HAP-1 (cell line): ENCODE measurements around the gene SLC25A25.
A peak's percentile ranks its signal among the peaks of the same experiment; 100 is the strongest.
"Not testable (repeated sequence)": the region's sequence is repeated elsewhere in the genome, so short reads cannot be mapped to it uniquely, and the experiment has no call there.

Experiments used
- DNase-seq, 2 experiments: peaks; one replicate each; pipeline ENCODE4 v3.0.0-alpha.2; 2016 to 2020; ENCODE audit warnings: low spot score in 2 of 2
- H3K27me3 ChIP-seq: fragments of 250-450 bp; sonication (Bioruptor Pico); 2 replicates; pipeline ENCODE4 v1.5.1; 2020; ENCODE audit warnings: low read depth, mild to moderate bottlenecking, moderate library complexity
- H3K36me3 ChIP-seq: fragments of 250-450 bp; sonication (Bioruptor Pico); replicated peaks from 2 replicates; pipeline ENCODE4 v1.5.1; 2020; ENCODE audit warnings: mild to moderate bottlenecking
- H3K4me1 ChIP-seq: fragments of 250-450 bp; sonication (Bioruptor Pico); 2 replicates; pipeline ENCODE4 v1.5.1; 2020; ENCODE audit warnings: mild to moderate bottlenecking
- H3K4me3 ChIP-seq: fragments of 250-450 bp; sonication (Bioruptor Pico); 2 replicates; pipeline ENCODE4 v1.5.1; 2020; ENCODE audit warnings: mild to moderate bottlenecking, moderate library complexity
- H3K9me3 ChIP-seq: fragments of 250-450 bp; sonication (Bioruptor Pico); 2 replicates; pipeline ENCODE4 v1.5.1; 2020; ENCODE audit warnings: mild to moderate bottlenecking, moderate library complexity
- in situ Hi-C: fragments of 300-500 bp; cut with MboI; formaldehyde crosslinking; loops from 3 replicates; pipeline ENCODE4 v1.14.3; 2020; ENCODE audit warnings: low sequenced_read_pairs, inconsistent platforms, mixed read lengths

Gene SLC25A25

DNA sequence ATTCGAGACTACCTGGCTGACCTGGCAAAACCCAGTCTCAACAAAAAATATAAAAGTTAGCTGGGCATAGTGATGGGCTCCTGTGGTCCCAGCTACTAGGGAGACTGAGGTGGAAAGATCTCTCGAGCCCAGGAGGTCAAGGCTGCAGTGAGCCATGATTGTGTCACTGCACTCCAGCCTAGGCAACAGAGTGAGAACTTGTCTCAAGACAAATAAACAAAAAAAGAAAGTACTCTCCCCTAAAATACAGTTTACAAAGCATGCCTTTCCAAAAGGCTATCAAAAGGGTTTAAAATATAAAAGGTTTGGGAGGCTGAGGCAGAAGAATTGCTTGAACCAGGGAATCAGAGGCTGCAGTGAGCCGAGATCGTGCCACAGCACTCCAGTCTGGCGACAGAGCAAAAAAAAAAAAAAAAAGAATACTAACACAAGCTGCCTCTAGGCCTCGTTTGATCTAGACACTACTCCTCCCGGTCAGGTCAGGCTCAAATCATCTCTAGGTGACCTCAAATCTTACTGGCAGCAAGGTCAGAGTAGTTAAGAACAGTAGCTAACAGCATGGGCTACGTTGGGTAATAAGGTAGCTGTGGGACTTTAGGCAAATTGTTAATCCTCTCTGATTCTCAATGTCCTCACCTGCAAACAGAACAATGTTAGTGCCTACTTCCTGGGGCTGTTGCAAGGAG is 10.2 kb upstream of the SLC25A25 start:
- H3K4me1 ChIP-seq = no peaks in the 10 kb centered on the region
- H3K4me3 ChIP-seq = no peak overlapping the region
- no peaks in the 10 kb centered on the region for H3K9me3 ChIP-seq
- H3K36me3 ChIP-seq = no peaks in the 10 kb centered on the region
- in situ Hi-C loops = no loop called here
- no peaks in the 10 kb centered on the region for H3K27me3 ChIP-seq
- DNase-seq = no peak

DNA sequence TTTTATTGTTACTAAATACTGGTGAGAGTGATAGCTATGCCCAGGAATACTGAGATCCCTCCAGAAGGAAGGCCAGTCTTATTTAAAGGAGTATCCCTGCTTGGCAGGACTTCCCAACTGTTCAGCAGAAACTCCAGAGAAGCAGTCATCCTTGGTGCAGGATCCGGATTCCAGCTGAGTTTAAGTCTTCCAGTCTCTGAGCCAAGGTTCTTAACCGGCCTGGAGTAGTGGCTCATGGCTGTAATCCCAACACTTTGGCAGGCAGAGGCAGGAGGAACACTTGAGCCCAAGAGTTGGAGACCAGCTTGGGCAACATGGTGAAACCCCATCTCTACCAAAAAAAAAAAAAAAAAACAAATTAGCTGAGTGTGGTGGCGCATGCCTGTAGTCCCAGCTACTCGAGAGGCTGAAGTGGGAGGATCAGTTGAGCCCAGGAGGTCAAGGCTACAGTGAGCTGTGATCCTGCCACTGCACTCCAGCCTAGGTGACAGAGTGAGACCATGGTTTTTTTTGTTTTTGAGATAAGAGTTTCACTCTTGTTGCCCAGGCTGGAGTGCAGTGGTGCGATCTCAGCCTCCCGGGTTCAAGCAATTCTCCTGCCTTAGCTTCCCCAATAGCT is 8.6 kb upstream of the SLC25A25 start:
- no peak for DNase-seq
- Histone ChIP-seq H3K9me3 (no peaks in the 10 kb centered on the region), H3K4me3 (no peak overlapping the region), H3K27me3 (no peaks in the 10 kb centered on the region), H3K36me3 (no peaks in the 10 kb centered on the region), H3K4me1 (no peaks in the 10 kb centered on the region)
- in situ Hi-C loops = no loop called here

DNA sequence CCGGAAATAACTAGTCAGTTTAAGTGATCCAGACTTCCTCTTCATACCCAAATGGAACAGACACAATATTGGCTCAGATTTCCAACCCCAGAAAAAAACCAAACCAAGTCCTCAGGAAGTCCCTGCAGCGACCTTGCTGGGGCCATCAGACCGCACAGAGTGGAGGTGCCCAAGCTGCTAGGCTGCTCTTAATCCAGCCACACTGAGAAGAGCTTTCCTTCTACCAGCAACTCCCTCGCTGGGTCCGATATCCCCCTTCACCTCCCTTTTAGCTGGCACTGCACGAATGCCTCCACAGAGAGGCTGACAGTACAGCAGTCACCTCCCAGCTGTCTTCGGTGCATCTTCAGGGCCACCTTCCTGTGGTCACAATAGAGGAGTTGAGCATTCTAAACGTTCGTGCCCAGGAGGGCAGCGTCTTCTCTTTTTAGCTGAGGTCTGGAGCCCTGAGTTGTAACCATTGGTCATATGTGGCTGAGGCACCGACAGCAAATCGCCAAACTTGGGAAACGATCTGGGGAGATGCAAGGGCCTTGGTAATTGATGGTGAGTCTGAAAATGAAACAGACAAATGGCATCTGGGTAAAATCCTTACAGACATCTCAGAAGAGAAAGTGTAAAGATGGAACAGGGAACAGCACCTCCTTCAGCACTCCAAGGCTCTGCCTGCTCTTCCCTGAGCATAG is 6.6 kb upstream of the SLC25A25 start:
- in situ Hi-C loops = no loop called here
- DNase-seq = no peak
- Histone ChIP-seq H3K36me3 (no peaks in the 10 kb centered on the region), H3K4me3 (no peak overlapping the region), H3K9me3 (no peaks in the 10 kb centered on the region), H3K4me1 (peaks cover 4% of the 10 kb centered on the region), H3K27me3 (no peaks in the 10 kb centered on the region)

DNA sequence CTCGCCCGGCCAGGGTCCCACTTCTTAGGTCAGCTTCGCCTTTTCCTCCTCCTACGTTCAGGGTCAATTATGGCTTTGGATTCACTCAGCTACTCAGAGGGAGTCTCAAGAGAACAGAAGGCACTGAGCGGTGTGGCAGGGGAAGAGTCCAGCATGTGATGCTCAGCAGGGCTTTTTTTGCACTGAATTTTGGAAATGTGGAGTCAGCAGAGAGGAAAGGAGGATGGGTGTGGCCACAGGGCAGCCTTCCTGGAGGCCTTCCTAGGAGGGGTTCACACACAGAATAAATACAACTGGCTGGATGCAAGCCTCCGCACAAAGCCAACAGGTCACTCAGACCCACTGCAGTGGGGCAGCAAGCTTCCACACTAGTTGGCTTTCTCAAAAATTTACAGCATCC is 5.8 kb upstream of the SLC25A25 start:
- H3K4me1 ChIP-seq = peaks cover 11% of the 10 kb centered on the region
- no peaks in the 10 kb centered on the region for H3K9me3 ChIP-seq
- DNase-seq = no peak
- no peaks in the 10 kb centered on the region for H3K36me3 ChIP-seq
- in situ Hi-C loops = no loop called here
- no peak overlapping the region for H3K4me3 ChIP-seq
- H3K27me3 ChIP-seq = no peaks in the 10 kb centered on the region

DNA sequence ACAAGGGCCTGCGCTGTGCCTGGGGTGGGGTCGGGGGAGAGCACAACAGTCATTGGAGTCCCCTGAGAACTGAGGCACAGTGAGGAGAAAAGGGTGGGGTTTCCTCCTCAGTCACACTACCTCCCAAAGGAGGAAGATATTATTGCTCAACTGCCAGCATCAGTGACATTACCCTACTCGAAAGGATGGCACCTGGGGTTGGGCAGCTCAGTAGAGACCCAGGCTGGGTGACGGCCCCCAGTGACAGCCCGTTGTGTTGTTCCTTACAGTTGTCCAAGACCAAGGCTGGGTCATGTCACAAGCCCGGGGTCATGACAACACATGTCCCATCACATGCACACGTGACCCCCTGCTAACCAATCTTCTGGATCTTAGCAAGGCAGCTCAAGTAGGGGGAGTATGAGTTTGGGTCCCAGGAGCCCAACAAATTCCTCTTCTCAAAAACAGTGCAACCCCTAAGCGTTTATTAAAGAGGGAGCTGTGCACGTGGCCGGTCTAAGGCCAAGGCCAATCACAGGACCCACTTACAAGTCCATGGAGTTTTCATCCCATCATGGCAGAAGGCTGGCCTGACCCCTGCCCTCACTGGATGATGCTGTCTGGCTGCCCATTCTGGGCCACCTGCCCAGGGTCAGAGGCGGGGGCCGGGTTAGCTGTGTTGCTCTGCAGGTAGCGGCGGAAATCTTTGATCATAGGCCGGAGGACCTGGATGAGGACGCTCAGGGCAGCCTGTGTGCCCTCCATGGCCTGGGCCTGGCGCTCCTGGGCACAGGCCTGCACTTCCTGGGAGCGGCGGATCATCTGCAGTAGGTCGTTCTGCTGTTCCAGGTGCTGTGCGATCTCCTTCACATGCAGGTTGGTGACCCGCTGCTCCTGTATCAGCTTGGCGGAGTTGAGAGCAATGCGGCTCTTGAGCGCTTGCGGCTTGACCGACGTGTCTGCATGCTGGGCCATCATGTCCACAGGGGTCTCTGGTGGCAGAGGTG is 4.9 kb upstream of the SLC25A25 start:
- Histone ChIP-seq H3K9me3 (no peaks in the 10 kb centered on the region), H3K27me3 (no peaks in the 10 kb centered on the region), H3K36me3 (no peaks in the 10 kb centered on the region), H3K4me1 (peaks cover 11% of the 10 kb centered on the region), H3K4me3 (no peak overlapping the region)
- in situ Hi-C loops = no loop called here
- no peak for DNase-seq

DNA sequence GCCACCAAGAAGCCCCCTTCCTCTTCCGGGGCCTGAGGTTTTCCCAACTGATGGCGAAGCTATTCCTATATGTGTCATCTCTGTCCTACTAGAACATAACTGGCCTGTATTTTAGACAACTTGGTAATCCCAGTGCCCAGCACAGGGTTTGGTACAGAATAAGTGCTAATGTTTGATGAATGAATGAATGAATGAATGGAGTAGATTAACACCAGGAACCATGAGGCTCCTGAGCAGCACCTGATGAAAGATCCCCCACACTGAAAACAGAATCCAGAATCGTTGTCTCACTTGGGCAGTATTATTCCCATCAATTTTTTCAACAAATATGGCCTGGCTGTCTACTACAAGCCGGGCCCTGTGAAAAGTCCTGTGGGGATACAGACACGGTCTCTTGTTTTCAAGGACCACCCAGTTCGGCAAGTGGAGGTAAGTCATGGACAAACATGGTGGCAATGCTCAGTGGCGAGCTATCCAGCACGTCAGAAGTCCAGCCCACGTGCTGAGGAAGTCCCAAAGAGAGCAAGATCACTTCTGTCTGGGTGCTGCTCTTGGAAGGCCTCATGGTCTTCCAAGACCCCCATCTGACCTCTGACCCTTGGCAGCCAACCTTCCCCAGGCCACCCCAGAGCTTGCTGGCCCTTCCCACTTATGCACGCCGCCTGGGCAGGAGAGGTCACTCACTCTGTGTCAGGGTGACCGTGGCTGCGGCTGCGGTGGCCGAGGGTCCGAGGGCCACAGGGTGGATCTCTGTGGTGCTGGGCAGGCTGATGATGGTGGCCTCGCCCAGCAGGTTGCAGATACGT is 1.9 kb upstream of the SLC25A25 start:
- peak overlapping the region; percentile 27 for H3K4me3 ChIP-seq

DNA sequence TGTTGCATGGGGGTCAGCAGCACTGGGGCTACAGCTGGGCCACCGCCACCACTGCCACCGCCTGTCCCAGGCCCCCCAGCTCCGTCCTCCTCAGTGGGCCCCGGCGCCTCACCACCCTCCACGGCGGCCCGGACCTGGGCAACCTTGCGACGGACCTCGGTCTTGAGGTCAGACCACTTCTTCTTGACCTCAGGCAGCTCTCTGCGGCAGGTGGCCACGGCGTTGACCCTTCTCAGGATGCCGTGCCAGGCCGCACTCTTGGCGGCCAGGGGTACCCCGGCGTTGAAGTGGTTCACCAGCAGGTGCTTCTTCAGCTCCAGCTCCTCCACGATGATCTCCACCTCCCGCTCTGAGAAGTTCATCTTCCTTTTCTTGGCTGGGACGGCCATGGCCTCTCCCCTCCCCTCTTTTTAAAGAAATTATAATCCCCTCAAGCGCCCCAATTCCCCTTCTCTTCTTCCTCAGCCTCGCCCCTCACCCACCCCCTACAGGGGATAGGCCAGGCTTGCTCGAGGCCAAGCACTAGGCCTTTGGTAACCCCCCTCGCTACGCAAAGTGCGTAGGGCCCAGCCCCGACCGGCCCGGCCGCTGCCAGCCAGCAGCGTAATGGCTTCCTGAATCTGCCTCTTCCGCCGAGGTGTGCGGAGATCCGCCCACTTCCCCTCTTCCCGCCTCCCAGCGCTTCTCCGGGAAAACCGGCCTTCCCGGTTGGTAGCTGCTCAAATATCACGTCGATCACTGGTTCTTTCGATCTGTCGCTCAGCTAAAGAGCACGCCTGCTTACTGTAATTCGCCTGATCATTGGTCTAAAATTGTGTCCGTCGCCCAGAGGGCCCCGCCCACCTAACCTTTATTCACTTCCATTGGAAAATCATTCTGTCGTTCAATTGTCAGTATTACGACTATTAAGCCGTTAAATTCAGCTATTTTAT is 1.1 kb upstream of the SLC25A25 start, which contains the start of gene NAIF1:
NAIF1 (minus strand) TSS at position 608 of the 932 bp plus-strand sequence; CDS start at position 389, 219 bp downstream.
- H3K36me3 ChIP-seq = no peaks in the 10 kb centered on the region
- in situ Hi-C loops = no loop called here
- DNase-seq = peak; percentile 97
- peaks cover 14% of the 10 kb centered on the region for H3K4me1 ChIP-seq
- peak within 1 kb of the TSS; percentile 66 for H3K4me3 ChIP-seq
- H3K27me3 ChIP-seq = no peaks in the 10 kb centered on the region
- no peaks in the 10 kb centered on the region for H3K9me3 ChIP-seq

More for the DNA sequence above, 1.9 kb upstream of the SLC25A25 start:
- H3K27me3 ChIP-seq = no peaks in the 10 kb centered on the region
- H3K4me1 ChIP-seq = peaks cover 11% of the 10 kb centered on the region
- in situ Hi-C loops = no loop called here
- DNase-seq = no peak
- H3K9me3 ChIP-seq = no peaks in the 10 kb centered on the region
- no peaks in the 10 kb centered on the region for H3K36me3 ChIP-seq

DNA sequence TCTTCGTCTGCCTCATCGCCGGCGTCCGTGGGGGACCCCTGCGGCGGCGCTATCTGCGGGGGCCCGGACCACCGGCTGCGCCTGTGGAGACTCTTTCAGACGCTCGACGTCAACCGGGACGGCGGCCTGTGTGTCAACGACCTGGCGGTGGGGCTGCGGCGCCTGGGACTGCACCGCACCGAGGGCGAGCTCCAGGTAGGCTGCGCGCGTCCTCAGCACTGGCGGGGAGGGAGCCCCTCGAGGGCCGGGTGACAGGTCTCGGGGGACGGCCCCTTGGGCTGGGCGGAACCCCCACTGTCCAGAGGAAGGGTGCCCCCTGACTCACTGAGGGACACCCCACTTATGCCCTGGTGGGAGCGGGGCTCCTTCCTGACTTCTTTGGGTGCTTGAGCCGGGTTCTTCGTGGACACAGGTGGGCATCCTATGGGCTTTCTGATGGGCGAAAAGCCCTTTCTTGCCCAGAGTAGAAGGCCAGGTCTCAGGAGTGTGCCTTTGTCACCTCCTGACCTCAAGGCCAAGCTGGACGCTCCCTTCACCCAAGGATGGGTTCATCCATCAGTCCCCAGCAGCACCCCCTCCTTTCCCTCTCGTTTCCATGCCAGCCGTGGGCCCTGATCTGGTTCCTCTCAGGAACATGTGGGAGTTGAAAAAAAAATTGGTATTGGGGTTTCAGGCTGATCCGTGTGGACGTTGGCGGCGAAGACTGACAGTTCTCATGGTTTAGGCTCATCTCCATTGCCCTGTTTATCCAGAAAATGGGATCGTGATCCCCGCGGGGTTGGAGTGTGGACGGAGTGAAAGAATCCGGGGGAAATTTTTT is 564 bp downstream of the SLC25A25 start:
- in situ Hi-C loops = no loop called here

DNA sequence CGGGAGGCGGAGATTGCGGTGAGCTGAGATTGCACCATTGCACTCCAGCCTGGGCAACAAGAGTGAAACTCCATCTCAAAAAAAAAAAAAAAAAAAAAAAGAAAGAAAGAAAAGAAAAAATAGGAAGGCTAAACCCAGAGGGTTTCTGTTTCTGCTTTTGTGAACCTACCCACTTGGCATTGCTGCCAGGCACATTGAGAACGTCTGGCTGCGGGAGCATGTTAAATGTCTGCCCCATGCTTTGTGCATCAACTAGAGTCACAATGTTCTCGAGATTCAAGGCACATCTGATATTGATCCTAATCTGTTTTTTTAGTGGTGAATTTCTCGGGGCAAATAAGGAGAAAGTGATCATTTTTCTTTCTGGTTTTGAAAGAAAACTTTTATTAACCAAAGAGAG is 2.8 kb downstream of the SLC25A25 start:
- Histone ChIP-seq H3K36me3 (no peaks in the 10 kb centered on the region), H3K4me3 (no peak overlapping the region), H3K4me1 (peaks cover 25% of the 10 kb centered on the region), H3K9me3 (no peaks in the 10 kb centered on the region), H3K27me3 (no peaks in the 10 kb centered on the region)
- DNase-seq = no peak
- in situ Hi-C loops = no loop called here

More for the DNA sequence above, 564 bp downstream of the SLC25A25 start:
- DNase-seq = peak in 1 of 2 experiments; percentile 24
- H3K36me3 ChIP-seq = no peaks in the 10 kb centered on the region
- peaks cover 25% of the 10 kb centered on the region for H3K4me1 ChIP-seq
- H3K4me3 ChIP-seq = peak overlapping the region; percentile 66
- no peaks in the 10 kb centered on the region for H3K9me3 ChIP-seq
- no peaks in the 10 kb centered on the region for H3K27me3 ChIP-seq

DNA sequence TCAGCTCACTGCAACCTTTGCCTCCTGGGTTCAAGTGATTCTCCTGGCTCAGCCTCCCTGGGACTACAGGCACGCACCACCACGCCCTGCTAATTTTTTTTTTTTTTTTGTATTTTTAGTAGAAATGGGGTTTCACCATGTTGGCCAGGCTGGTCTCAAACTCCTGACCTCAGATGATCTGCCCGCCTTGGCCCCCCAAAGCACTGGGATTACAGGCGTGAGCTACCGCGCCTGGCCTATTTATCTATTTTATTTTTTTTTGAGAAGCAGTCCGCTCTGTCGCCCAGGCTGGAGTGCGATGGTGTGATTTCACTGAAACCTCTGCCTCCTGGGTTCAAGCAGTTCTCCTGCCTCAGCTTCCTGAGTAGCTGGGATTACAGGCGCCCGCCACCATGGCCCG is 3.4 kb downstream of the SLC25A25 start:
- H3K36me3 ChIP-seq, in situ Hi-C loops, H3K4me3 ChIP-seq, H3K9me3 ChIP-seq, DNase-seq, H3K27me3 ChIP-seq: not testable (repeated sequence)
- peaks cover 20% of the 10 kb centered on the region for H3K4me1 ChIP-seq

DNA sequence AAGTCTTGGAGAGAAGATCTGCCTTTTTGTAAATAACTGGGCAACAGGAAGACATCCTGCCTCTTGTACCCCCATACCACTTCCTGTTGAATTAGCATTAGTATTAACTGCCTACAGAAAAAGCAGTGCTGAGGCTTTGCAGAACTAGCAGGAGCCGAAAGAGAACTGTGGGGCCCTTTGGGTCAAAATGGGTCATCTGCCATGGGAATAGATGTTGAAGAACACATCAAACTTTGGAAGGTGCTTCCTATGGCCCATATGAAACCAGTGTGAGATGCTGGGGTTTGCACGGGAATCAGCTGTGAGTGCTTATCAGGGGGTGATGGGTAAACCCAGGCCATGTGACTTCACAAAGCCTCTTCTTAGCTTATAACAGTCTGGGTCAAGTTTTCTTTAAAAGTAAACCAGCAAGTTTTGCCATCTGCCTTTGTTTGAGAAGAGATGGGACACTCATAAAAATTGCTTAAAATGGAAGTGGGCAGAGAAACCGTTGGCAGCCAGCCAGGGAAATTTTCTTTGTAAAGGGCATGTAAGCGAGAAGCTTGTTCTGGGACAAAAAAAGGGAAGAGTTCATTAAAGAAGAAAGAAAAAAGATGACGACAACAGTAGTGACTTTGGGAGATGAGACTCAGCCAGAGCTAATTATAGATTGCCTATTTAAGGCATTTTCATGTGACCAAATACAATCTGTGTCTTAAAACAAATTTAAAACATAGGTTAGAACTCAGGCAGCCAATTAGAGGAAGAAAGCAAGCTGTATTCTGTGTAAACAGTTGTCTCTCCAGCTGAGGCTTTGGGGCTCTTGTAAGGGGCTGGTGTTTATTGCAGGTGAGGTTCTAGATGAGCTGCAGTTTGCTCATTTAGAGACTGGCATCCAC is 4.4 kb downstream of the SLC25A25 start:
- H3K36me3 ChIP-seq = no peaks in the 10 kb centered on the region
- in situ Hi-C loops = no loop called here
- H3K4me1 ChIP-seq = peaks cover 14% of the 10 kb centered on the region
- H3K27me3 ChIP-seq = no peaks in the 10 kb centered on the region
- H3K9me3 ChIP-seq = no peaks in the 10 kb centered on the region
- H3K4me3 ChIP-seq = no peak overlapping the region
- peak; percentile 83 to 92 for DNase-seq
